GM19397 (cell line): ENCODE data around the gene CD7.

Experiments used
- ATAC-seq: cut with Tn5 transposase; IDR thresholded peaks from one replicate; pipeline ENCODE4 v1.9.1; 2021; ENCODE audit warnings: mild to moderate bottlenecking, moderate library complexity; ENCODE audit not compliant: unreplicated experiment

Gene CD7

DNA sequence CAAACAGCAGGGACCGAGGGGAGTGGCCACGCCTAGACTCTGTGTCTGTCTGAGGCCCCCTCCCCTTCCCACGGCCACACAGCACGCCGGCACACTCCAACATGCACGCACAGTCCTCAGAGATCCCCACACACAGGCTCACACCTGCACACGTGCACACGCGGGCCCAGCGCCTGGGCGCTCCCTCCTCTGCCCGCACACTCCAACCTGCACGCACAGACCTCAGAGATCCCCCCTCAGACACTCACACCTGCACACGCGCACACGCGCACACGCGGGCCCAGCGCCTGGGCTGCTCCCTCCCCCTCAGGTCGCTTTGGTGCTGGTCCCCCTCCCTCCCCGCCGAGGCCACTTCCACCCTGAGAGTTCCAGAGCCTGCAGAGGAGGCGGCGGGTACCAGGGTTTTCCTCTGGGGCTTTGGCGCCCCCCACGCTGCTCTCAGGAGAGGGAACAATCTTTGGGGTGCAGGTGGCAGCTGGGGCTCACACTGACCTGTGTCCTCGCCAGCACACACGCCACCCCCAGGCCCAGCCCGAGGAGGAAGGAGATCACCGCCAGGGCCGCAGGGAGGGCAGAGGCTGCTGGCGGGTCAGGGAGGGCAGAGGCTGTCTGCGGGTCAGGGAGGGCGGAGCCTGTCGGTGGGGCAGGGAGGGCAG, 1.6 kb downstream of the CD7 start:
- no peak for ATAC-seq

DNA sequence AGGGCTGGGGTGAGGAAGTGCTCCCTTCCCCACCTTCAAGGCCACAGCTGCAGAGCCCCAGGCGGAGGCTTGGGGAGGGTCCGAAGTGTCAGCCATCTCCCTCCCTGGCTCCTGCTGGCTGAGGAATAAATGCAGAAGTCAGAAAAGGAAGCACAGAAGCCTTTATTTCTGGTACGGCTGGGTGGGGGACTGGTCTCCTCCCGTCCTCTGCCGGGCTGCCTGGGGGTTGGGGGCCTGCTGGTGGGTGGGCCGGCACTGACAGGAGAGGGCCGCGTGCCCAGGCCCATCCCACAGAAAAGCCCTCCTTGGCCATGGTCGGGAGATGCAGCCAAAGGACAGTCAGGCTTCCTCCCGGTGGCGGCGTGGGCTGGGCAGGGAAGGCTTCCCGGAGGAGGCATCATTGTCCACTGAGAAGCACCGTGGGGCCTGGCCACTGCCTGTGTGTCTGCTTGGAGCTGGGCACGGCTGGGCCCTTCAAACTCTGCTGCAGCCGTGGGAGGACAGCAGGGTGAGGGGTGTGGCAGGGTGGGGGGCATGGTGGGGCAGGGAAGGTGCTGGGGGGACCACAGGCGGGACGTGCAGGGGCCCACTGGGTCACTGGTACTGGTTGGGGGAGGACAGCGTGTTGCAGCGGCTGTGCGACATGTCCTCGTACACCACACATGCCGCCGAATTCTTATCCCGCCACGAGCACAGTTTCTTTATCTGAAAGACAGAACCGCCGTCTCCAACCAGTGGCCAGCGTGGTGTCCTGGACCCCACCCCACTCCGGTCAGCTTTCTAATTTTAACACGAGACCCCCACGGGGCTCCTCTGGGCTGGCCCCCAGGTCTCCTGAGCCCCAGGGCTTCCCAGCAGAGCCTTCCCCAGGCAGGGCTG, 2.4 kb downstream of the CD7 start:
- no peak for ATAC-seq

DNA sequence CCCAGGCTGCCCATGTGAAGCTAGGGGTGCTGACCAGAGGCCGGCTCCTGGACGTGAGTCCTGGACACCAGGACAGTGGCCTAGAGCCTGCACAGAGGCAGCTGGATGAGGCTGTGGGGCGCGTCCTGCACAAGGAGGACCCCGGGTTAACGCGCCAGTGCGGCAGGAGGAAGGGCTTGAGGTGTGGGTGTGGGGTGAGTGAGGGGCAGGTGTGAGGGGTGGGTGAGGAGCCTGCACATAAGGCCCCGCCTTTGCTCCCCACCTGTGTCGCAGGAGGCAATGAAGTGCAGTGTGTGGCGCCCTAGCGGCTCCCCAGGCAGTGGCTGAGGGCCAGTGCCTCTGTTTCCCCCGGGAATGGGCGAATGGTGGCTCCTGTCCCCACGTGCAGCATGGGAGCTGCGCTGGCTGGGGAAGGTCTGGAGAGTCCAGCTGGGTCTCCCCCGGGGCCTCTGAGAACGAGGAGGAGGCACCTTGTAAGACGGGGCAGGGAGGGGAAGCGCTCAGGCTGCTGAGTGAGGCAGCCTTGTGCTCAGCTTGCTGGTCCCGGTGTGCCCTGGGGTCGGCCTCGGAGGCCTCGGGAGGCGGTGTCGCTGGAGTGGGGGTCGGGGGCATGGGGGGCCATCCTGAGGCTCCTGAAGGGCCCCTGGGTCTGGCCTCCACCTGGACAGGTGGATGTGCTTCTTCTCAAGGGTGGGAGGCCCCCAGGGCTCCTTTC, 3.2 kb downstream of the CD7 start:
- no peak for ATAC-seq

DNA sequence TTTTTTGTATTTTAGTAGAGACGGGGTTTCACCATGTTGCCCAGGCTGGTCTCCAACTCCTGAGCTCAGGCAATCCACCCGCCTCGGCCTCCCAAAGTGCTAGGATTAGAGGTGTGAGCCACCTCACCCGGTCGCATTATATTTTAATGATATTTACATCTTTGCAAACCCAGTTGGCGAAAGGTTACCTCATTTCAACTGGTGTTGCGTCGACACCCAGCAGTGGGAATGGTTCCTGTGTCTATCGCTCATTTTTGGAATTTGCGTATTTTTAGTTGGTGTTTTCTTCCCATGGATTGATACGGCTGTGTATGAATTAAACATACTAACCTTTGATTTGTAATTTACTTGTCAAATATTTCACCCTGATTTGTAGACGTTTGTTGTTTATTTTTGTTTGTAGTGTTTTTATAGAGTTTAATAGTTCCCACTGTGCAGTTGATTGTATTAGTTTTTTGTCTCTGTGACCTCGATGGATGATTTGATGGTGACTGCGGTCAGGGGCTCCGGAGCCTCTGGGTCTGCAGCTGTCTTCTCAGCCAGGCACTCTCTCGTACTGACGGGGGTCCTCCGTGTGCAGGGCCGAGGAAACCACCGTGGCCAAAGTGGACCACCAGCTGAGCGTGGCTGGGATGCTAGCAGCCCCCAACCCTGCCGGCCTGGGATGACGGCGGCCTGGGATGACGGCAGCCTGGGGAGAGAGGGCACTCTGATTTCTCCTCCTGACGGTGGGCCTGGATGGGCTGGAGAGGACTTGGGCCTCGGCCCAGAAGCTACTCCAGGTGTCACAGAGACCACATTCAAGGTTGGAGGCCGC, 4.0 kb downstream of the CD7 start:
- ATAC-seq = no peak

DNA sequence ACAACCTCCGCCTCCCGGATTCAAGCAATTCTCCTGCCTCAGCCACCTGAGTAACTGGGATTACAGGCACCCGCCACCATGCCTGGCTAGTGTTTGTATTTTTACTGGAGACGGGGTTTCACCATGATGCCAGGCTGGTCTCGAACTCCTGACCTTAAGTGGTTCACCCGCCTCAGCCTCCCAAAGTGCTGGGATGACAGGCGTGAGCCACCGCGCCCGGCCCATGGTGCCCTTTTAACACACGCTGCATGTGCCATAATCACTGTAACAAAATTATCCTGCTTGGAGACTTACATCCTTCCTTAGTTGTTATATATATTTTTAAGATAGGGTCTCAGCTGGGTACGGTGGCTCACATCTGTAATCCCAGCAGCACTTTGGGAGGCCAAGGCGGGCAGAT, 5.4 kb downstream of the CD7 start:
- no peak for ATAC-seq

DNA sequence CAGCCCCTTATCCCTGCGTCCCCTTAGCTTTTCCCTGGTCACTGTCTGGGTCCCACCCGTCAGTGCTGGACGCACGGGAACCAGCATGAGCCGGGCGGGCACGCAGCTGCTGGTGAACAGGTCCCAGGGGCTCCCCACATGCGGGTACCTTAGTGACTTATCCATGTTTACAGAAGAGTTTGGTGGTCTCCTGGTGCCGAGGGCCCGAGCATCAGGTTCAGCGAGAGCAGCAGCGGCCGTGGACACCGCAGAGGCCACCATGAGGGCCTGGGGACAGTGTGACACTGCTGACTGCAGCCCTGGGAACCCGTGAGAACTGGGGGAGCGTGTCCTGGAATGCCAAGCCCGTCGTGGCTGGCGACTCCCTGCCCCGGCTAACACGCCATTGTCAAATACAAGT, 6.5 kb downstream of the CD7 start:
- no peak for ATAC-seq

DNA sequence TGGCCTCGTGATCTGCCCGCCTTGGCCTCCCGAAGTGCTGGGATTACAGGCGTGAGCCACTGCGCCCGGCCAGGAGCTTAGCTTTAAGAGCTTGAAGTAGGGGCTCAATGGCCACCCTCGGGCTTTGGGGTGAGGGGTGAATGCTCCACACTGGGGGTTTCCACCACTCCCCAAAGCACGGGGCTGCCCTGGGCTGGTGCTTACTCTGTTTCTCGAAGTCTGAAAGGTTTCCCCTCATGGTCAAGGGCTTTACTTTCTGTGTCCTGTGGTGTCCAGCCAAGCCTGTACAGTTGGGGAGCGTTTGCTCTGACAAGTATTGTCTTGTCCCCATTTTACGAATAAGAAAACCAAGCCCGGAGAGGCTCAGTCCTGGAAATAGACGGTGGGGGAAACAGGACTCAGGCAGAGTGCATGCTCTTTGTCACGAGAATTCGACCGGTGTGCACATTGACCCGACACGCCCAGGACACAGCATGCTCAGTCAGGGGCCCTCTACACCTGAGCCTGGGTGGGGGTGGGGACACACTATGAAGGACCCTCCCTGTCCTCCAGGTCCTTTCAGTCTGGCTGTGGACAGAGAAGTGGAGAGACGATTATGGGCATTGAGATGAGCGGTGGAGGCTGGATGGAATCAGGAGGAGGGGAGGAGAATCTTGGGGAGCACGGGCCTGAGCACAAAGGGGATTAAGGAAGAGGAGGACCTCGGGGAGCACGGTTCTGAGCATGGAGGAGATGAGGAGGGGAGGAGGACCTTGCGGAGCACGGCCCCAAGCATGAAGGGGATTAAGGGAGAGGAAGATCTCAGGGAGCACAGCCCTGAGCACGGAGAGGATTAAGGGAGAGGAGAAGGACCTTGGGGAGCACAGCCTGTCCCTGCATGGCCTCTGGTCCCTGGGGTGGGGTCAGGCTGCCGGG, 7.5 kb downstream of the CD7 start:
- ATAC-seq = no peak

DNA sequence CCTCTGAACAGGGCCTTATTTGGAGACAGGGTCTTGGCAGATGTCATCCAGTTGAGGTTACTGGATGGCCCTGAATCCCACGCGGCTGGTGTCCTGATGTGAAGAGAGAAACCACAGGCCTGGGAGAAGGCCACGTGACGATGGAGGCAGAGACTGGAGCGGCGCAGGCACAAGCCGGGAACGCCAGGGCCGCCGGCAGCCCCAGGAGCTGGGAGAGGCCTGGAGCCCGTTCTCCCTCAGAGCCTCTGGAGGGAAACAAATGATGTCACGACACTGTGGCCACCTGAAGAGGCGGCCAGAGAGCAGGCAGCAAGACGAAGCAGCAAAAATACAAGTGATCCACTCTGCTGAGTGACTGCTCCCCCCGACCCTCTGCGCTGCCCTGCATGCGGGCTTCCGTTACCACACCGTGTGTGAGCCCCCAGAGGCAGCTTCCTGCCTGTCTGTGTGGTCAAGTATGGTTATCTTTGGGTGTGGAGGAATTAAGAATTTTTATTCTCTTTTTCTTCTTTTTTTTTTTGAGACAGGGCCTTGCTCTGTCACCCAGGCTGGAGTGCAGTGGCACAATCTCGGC, 11.6 kb downstream of the CD7 start:
- no peak for ATAC-seq

DNA sequence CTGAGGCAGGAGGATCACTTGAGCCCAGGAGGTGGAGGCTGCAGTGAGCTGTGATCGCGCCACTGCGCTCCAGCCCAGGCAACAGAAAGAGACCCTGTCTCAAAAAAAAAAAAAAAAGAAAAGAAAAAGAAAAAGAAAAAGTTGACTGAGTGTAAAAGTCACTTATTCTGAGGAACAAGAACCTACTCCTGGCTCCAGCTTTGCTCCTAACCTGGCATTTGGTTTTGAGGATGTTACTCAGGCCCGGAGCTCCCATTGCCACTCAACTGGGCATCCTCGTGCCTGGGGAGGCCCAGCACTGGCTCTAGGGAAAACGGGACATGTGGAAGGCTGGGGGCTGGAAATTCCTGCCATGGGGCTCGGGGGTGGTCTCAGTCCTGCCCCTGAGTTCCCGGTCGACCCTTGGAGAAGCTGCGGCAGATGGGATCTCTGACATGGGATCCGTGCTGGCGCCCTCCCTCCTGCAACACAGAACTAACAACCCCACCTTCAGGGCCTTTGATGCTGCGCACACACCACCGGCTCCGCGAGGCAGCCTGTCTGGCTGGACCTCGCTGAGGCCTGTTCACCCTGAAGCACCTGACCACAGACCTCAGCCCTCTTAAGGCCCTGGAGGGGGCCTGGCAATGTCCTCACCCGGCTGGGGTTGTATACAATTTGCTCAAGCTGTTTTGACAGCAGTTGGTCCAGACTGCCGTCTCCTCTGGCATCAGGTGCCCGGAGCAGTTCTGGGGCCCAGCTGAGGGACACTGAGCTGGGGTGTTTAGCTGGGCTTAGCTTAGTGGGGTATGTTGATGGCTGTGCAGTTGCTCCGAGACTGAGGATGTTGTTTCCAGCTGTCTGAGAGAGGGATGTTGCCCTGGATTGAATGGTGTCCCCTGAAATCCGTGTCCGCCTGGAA, 12.3 kb downstream of the CD7 start:
- no peak for ATAC-seq

DNA sequence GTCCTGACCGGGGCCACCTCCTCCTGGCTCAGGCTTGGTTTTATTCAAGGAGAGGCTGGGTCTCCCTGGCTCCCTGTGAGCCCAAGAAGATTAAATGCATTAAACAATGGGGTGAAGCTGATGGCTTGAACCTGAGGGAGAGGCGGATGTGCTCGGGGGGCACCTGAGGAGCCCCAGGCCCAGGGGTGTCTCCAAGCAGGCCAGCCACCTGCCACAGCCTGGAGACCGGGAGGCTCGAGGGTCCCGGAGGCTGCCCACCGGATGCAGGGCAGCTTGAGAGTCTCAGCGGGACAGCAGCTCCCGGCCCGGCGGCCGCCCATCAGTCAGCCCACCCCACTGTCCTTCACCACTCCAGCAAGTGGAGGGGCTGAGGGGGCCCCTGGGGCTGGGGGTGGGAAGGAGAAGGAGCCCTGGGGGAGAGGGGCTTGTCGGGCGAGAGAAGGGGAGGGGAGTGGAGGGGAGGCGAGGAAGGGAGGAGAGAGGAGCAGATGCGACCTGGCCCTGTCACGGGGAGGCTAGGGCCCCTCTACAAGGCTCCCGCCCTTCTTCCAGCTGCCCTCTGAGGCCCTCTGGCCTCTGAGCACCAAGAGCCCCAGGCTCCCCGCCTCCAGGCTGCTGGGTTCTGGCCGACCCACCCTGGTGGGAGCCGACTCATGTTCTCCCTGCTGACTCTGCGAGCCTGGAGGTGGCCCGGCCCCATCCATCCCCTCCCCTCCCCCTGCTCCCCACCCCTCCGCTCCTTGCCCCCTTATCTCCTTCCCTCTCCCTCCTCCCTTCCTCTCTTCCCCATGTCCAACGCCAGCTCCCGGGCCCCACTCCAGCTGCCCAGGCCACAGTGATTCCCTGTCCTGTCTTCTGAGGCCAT, 13.2 kb downstream of the CD7 start:
- no peak for ATAC-seq

DNA sequence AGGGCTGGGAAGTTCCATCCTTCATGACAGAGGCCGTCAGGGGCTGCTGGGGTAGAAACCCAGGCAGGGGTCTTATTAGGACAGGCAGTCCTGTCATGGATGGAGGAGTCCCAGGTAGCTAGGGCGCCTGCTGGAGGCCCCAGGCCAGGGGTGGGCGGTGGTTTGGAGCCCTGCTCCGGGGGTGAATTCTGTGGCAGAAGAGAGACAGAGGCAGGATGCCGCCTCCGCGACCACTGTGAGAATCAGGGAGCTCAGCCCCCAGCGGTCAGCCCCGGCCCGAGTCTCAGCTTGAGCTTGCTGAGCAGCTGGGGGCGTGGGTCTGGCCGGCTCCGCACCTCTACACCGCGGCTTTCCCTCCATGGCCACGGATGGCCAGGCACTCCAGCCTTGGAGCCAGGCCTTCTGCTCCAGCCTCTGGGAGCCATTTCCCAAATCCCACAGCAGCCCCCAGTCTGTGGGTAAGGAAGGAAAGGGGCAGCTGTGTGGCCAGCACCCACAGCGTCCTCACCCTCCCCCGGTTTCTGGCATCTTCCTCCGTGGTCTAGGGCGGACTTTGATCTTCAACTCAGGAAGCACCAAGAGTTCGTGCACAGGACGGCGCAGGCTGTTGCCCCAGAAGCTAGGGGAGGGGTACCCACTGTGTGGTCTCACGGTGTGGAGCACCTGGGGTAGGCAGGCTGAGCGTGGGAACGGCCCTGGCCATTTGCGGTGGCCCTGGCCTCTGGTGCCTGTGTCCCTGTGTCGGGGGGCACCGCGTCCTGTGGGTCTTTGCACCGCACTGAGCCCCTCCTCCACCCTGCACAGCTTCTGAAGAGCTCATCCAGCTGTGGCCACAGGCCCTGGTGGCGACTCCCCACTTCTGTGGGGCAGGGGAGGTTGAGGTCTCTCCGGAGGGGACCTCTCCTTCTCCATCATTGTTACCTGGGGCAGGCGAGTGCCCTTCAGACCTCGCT, 14.1 kb downstream of the CD7 start:
- no peak for ATAC-seq

DNA sequence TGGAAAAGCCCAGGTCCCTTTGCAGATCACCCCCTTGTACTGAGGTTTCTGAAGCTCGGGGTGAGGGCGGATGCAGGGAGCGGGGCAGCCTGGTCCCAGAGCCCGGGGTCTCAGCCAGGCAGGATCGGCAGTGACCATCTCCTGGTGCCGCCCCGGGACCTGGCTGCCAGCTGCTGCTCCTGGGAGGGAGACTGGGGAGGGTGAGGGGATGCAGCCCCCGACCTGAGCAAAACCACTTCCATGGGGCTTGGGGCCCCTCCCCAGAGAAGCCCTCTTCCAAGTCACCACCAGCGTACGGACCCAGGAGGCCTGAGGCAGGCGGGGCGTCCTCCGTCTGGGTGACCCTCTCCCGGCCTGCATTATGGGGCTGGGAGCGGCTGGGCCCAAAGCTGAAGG, 14.8 kb downstream of the CD7 start:
- no peak for ATAC-seq

DNA sequence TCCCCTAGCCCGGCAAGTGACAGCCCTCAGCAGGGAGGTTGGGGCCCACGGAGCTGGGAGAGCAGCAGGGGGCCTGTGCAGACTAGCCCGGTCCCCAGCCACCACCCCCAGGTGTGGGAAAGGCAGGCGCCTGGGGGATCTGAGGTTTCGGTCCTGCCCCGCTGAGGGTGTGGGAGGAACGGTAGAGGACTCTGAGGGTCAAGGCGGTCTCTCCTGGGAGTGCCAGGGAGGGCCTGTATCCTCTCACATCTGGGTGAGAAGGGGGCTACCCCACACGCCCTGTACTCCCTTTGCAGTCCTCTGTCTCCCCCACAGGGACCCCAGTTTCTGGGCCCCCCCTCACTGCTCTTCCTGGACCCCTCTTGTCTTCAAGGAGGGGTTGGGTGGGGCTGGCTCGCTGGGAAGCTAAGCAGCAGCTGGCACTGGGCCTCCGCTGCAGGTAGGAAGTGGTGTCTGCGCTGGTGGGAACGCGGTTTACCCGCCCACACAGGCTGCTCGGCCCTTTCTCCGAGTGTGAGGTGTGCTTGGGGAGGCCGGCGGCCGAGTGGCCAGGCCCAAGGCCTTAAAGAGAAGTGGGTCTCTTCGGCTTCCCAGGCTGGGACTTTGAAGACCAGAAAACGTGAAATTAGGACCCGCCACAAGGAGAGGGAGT, 15.4 kb downstream of the CD7 start:
- no peak for ATAC-seq

DNA sequence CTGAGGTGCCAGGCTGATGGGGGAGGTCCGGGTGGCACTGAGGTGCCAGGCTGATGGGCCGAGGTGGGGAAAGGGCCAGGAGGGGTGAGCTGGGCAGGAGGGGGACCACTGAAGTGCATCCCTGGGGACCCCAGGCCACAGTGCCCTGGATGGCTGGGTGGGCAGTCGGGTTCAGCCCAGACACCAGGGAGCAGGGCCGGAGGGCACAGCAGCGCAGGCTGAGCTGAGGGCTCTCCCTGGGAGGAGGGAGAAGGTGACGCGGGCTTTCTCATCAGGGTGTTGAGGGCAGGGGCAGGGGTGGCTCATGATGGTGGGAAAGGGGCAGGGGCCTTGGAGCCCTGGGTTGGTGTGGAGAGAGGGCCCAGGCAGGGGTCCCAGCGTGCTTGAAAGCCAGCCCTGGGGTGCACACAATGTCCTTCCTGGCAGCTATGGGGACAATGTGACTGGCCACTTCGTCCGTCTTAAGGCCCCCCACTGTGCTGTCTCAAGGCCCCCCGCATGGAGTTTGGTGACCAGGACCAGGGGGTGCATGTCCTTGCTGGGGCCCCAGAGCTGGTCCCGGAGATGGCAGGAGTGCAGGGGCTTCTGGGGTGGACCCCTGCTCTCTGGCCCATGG, 16.0 kb downstream of the CD7 start:
- ATAC-seq = no peak

DNA sequence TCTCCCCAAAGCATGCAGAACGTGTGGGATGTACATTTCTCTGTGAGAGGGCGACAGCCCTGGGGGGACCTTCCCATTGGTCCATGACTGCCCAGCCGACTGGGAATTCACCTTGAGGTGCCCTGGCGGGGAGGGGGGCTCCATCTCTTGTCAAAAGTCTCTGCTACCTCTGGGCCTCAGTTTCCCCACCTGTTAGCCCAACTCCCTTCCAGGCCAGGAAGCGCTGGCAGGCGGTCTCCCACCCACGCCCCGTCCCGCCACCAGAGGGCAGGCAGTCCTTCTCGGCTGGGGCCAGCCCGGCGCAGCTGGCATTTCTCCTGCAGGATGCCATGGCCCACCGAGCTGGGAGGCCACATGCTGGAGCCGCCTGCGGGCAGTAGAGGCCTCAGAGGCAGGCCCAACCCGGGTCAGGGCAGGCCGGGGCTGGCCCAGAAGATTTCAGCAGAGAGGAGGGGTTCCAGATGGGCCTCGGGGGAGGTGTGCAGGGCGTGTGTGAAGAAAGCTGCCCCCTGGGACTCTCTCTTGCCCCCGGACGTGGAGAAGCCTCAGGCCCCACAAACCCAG, 16.6 kb downstream of the CD7 start:
- ATAC-seq = no peak
